ENCODE results near the gene RIIAD1.

GRCh38 chr1:151689494-151689893 lies 31.8 kb upstream of the RIIAD1 start:
- no peak for TF ChIP-seq CTCF (IDR thresholded peaks at IDR 0.05)
- no peak for TF ChIP-seq EZH2 (IDR thresholded peaks at IDR 0.05)
